Transverse colon (tissue), 4 donors: Measurements from ENCODE around the gene EEF1AKMT4. TPM values are rescaled to one million over a fixed set of nuclear protein-coding genes. Genes with fewer than 3 reads are reported as not detected.

ENCODE experiments used
- DNase-seq: peaks from one replicate; pipeline ENCODE4 v3.0.0-alpha.2; 2019
- H3K27ac ChIP-seq, 4 donors: fragments of 200-600 bp; sonication (generic); 2 replicates each; pipeline ENCODE4 v1.5.1; 2016 to 2018; ENCODE audit warnings: inconsistent platforms in 4 of 4
- H3K27me3 ChIP-seq: fragments of 200-600 bp; sonication (generic); 2 replicates; pipeline ENCODE4 v1.5.1; 2017; ENCODE audit warnings: inconsistent platforms
- H3K36me3 ChIP-seq, 4 donors: fragments of 200-600 bp; sonication (generic); 2 replicates each; pipeline ENCODE4 v1.5.1; 2017 to 2019; ENCODE audit warnings: inconsistent platforms in 4 of 4
- H3K4me1 ChIP-seq, 4 donors: fragments of 200-600 bp; sonication (generic); 2 replicates each; pipeline ENCODE4 v1.5.1; 2017 to 2020; ENCODE audit warnings: inconsistent platforms in 4 of 4
- H3K4me3 ChIP-seq, 4 donors: fragments of 200-600 bp; sonication (generic); 1 replicate in 1 of 4; 2 replicates in 3 of 4; pipeline versions ENCODE4 v1.5.1 to v1.6.1; 2017 to 2019; ENCODE audit warnings: inconsistent platforms in 4 of 4
- H3K9me3 ChIP-seq, 2 donors: fragments of 200-600 bp; sonication (generic); 2 replicates each; pipeline ENCODE4 v1.5.1; 2017 to 2019; ENCODE audit warnings: inconsistent platforms in 2 of 2
- CTCF ChIP-seq, 5 experiments: fragments of 200-600 bp in 3 of 5; fragments of 450-650 bp in 2 of 5; sonication (generic) in 3 of 5; IDR thresholded peaks; 1 replicate in 2 of 5; 2 replicates in 3 of 5; pipeline ENCODE4 v1.5.1; 2016 to 2017; ENCODE audit warnings: antibody characterized with exemption in 5 of 5, inconsistent platforms in 3 of 5, mild to moderate bottlenecking in 2 of 5, moderate library complexity in 1 of 5
- EP300 ChIP-seq: sonication (generic); formaldehyde crosslinking; IDR thresholded peaks from one replicate; pipeline ENCODE4 v1.6.1; 2017; ENCODE audit warnings: antibody characterized with exemption, low read depth
- POLR2A ChIP-seq: fragments of 450-650 bp; IDR thresholded peaks from one replicate; pipeline ENCODE4 v1.6.1; 2016; ENCODE audit warnings: antibody characterized with exemption, mild to moderate bottlenecking, moderate library complexity
- POLR2AphosphoS5 ChIP-seq, 3 donors: sonication (generic); formaldehyde crosslinking; IDR thresholded peaks; one replicate each; pipeline ENCODE4 v1.6.1; 2016; ENCODE audit warnings: antibody characterized with exemption in 3 of 3
- WGBS, 2 donors: methylation state at CpG; one replicate each; pipeline ENCODE4 v1.1.5; 2018; ENCODE audit warnings: low coverage in 1 of 2; 5-methylcytosine and 5-hydroxymethylcytosine counted together
- in situ Hi-C, 4 donors: fragments of 200-750 bp; cut with MboI; loops; one replicate each; pipeline versions ENCODE4 v1.15.0 to v1.15.1; 2017; ENCODE audit warnings: low sequenced_read_pairs in 3 of 4, low pct_ligation_motif_present in 1 of 4, low pct_unique_long_range_greater_than_20kb in 1 of 4
- intact Hi-C: fragments of 100-400 bp; cut with DNase I; formaldehyde crosslinking; loops from one replicate; pipeline ENCODE4 v1.15.1; 2023; ENCODE audit warnings: low total_unique reads
- small RNA-seq, 4 donors: library from RNA; depleted of rRNA; stranded (forward); fragments of <200 nt; gene quantifications; one replicate each; pipeline ENCODE3, GENCODE V24; 2016
- total RNA-seq, 4 donors: library from RNA; depleted of rRNA; stranded (reverse); fragments of >200 nt; gene quantifications; one replicate each; pipeline ENCODE4 v1.1.0, GENCODE V29; 2016

Gene EEF1AKMT4
- total RNA-seq, 4 donors from 2014 or later, result 4.0 to 7.3 (median 5.9) TPM; not detected in 1

- no peak for DNase-seq
- no peaks in the 10 kb centered on the region for H3K9me3 ChIP-seq
- no peaks in the 10 kb centered on the region for H3K27me3 ChIP-seq
- no peak overlapping the region for H3K4me3 ChIP-seq
- intact Hi-C loops (loop anchor here (10.0 kb wide), 1 partner anchor 49 kb away; no protein-coding TSS in a partner anchor), in situ Hi-C loops (no loop called here)
- H3K27ac ChIP-seq, result peak overlapping the region in 2 of 4 donors; percentile 59 to 64
- peaks cover 0 to 16% (median 7%) of the 10 kb centered on the region in 4 donors for H3K4me1 ChIP-seq
- 50 to 72% methylated on average over 1 of the region's 1 CpG for WGBS, 2 donors
- H3K36me3 ChIP-seq, result peaks cover 0 to 52% (median 25%) of the 10 kb centered on the region in 4 donors
- TF ChIP-seq CTCF (IDR thresholded peaks at IDR 0.05), result peak; percentile 24 to 43 (median 34)
- TF ChIP-seq POLR2A, result no peak
Observed at GRCh38 chr3:184305577-184305976, 56.1 kb downstream of the EEF1AKMT4 start.

- intact Hi-C loops, result loop anchor here (10.0 kb wide), 1 partner anchor 48 kb away; no protein-coding TSS in a partner anchor
- in situ Hi-C loops, result no loop called here
- H3K9me3 ChIP-seq, result no peaks in the 10 kb centered on the region
- peak overlapping the region; percentile 9 to 64 (median 58) for H3K27ac ChIP-seq
- 77 to 79% methylated on average over 3 to 4 of the region's 4 CpGs for WGBS, 2 donors
- peaks cover 0 to 46% (median 22%) of the 10 kb centered on the region in 4 donors for H3K36me3 ChIP-seq
- no peaks in the 10 kb centered on the region for H3K27me3 ChIP-seq
- H3K4me1 ChIP-seq, result peaks cover 0 to 13% (median 5%) of the 10 kb centered on the region in 4 donors
- TF ChIP-seq POLR2A, result no peak
- TF ChIP-seq EP300, result no peak
- TF ChIP-seq POLR2AphosphoS5 (IDR thresholded peaks at IDR 0.05), result peak in 1 of 3 donors; percentile 9
- TF ChIP-seq CTCF (IDR thresholded peaks at IDR 0.05), result no peak
- DNase-seq, result no peak
- no peak overlapping the region for H3K4me3 ChIP-seq
Observed at GRCh38 chr3:184306341-184306972, 57.0 kb downstream of the EEF1AKMT4 start.

- 96 to 100% methylated on average over 3 to 9 of the region's 9 CpGs for WGBS, 2 donors
- intact Hi-C loops (loop anchor here (10.0 kb wide), 1 partner anchor 47 kb away; no protein-coding TSS in a partner anchor), in situ Hi-C loops (no loop called here)
- no peak for TF ChIP-seq EP300
- TF ChIP-seq POLR2AphosphoS5 (IDR thresholded peaks at IDR 0.05), result no peak
- no peak for TF ChIP-seq CTCF (IDR thresholded peaks at IDR 0.05)
- no peak for TF ChIP-seq POLR2A
- no peaks in the 10 kb centered on the region for H3K9me3 ChIP-seq
- H3K27ac ChIP-seq, result no peak overlapping the region
- H3K4me3 ChIP-seq, result no peak overlapping the region
- no peaks in the 10 kb centered on the region for H3K27me3 ChIP-seq
- H3K36me3 ChIP-seq, result peaks cover 0 to 31% (median 15%) of the 10 kb centered on the region in 4 donors
- H3K4me1 ChIP-seq, result peaks cover 0 to 13% (median 5%) of the 10 kb centered on the region in 4 donors
- no peak for DNase-seq
Observed at GRCh38 chr3:184307915-184308314, 58.4 kb downstream of the EEF1AKMT4 start.

Small RNA genes lying within 50 kb of the gene (small RNA-seq; reads per million reads assigned to genes)
- gene MIR1224, result 0.83 to 8.4 (median 4.5) reads per million in 4 donors

Other genes starting within 250 kb of the EEF1AKMT4 start
- gene ABCC5, start 231.8 kb upstream of the EEF1AKMT4 start, total RNA-seq, result 100 to 1,000 TPM in 1 of 4 donors, 10 to 100 TPM in 3; 74.1 to 168 (median 83.8) TPM
- gene HTR3D, start 217.9 kb upstream of the EEF1AKMT4 start, total RNA-seq, result not detected
- gene HTR3C, start 196.6 kb upstream of the EEF1AKMT4 start, total RNA-seq, result under 1 TPM in 1 of 4 donors, not detected in 3; 0.48 TPM
- 1 to 10 TPM in 2 of 4 donors, under 1 TPM in 1, not detected in 1; 0.80 to 1.8 (median 1.3) TPM for gene HTR3E, start 152.6 kb upstream of the EEF1AKMT4 start, total RNA-seq
- 10 to 100 TPM; 45.1 to 49.7 (median 48.1) TPM for gene EIF2B5, start 114.3 kb upstream of the EEF1AKMT4 start, total RNA-seq
- 100 to 1,000 TPM in 1 of 4 donors, 10 to 100 TPM in 3; 54.1 to 174 (median 65.7) TPM for gene DVL3, start 94.3 kb upstream of the EEF1AKMT4 start, total RNA-seq
- 100 to 1,000 TPM; 153 to 318 (median 182) TPM for gene AP2M1, start 74.8 kb upstream of the EEF1AKMT4 start, total RNA-seq
- gene ABCF3, start 63.5 kb upstream of the EEF1AKMT4 start, total RNA-seq, result 100 to 1,000 TPM in 2 of 4 donors, 10 to 100 TPM in 2; 58.6 to 286 (median 133) TPM
- 1 to 10 TPM in 2 of 4 donors, under 1 TPM in 1, not detected in 1; 0.95 to 5.0 (median 1.4) TPM for gene VWA5B2, start 20.1 kb upstream of the EEF1AKMT4 start, total RNA-seq
- gene ALG3, start 710 bp upstream of the EEF1AKMT4 start, total RNA-seq, result 10 to 100 TPM; 37.3 to 67.3 (median 52.2) TPM
- gene CAMK2N2, start 11.9 kb downstream of the EEF1AKMT4 start, total RNA-seq, result not detected
- not detected for gene ECE2, start 26.4 kb downstream of the EEF1AKMT4 start, total RNA-seq
- gene PSMD2, start 49.6 kb downstream of the EEF1AKMT4 start, total RNA-seq, result 100 to 1,000 TPM in 3 of 4 donors, 10 to 100 TPM in 1; 63.6 to 234 (median 195) TPM
- gene EIF4G1, start 64.9 kb downstream of the EEF1AKMT4 start, total RNA-seq, result 100 to 1,000 TPM; 135 to 453 (median 217) TPM
- 10 to 100 TPM; 18.5 to 41.1 (median 28.8) TPM for gene FAM131A, start 87.9 kb downstream of the EEF1AKMT4 start, total RNA-seq
- gene CLCN2, start 111.9 kb downstream of the EEF1AKMT4 start, total RNA-seq, result 100 to 1,000 TPM in 1 of 4 donors, 10 to 100 TPM in 3; 13.7 to 246 (median 73.1) TPM
- 100 to 1,000 TPM in 3 of 4 donors, 10 to 100 TPM in 1; 74.4 to 206 (median 146) TPM for gene POLR2H, start 112.0 kb downstream of the EEF1AKMT4 start, total RNA-seq
- not detected for gene THPO, start 128.5 kb downstream of the EEF1AKMT4 start, total RNA-seq
- 1 to 10 TPM; 1.9 to 7.0 (median 4.5) TPM for gene CHRD, start 130.4 kb downstream of the EEF1AKMT4 start, total RNA-seq